GM20431 (cell line): ENCODE results near the gene MRPS5.
"Not testable (repeated sequence)": the region's sequence is repeated elsewhere in the genome, so short reads cannot be mapped to it uniquely, and the experiment has no call there.

ENCODE experiments used
- in situ Hi-C: fragments of 300-500 bp; cut with MseI, MboI; formaldehyde crosslinking; loops from one replicate; pipeline ENCODE4 v1.15.0; 2020; ENCODE audit warnings: low sequenced_read_pairs; ENCODE audit not compliant: unreplicated experiment

The MRPS5 gene

GRCh38 chr2:95050385-95051300 lies 71.0 kb downstream of the MRPS5 start:
- in situ Hi-C loops = no loop called here

GRCh38 chr2:95049961-95050360 lies 71.6 kb downstream of the MRPS5 start:
- in situ Hi-C loops = no loop called here

- in situ Hi-C loops = no loop called here
Observed at GRCh38 chr2:95049683-95049955, 72.0 kb downstream of the MRPS5 start.

GRCh38 chr2:95048825-95049682 lies 72.6 kb downstream of the MRPS5 start:
- in situ Hi-C loops = no loop called here

GRCh38 chr2:95047629-95048510 lies 73.7 kb downstream of the MRPS5 start:
- in situ Hi-C loops = no loop called here

- in situ Hi-C loops = no loop called here
Observed at GRCh38 chr2:95046371-95047112, 75.1 kb downstream of the MRPS5 start.

GRCh38 chr2:95044601-95045000 lies 77.0 kb downstream of the MRPS5 start:
- in situ Hi-C loops = no loop called here

GRCh38 chr2:95043300-95044093 lies 78.1 kb downstream of the MRPS5 start:
- in situ Hi-C loops = no loop called here

GRCh38 chr2:95042472-95043271 lies 78.9 kb downstream of the MRPS5 start:
- in situ Hi-C loops = no loop called here

GRCh38 chr2:95041824-95042442 lies 79.7 kb downstream of the MRPS5 start:
- in situ Hi-C loops = no loop called here

GRCh38 chr2:95041060-95041823 lies 80.4 kb downstream of the MRPS5 start:
- in situ Hi-C loops = no loop called here

- in situ Hi-C loops = no loop called here
Observed at GRCh38 chr2:95040426-95040825, 81.2 kb downstream of the MRPS5 start.

- in situ Hi-C loops = no loop called here
Observed at GRCh38 chr2:95039978-95040377, 81.6 kb downstream of the MRPS5 start.

- in situ Hi-C loops = no loop called here
Observed at GRCh38 chr2:95039363-95039762, 82.2 kb downstream of the MRPS5 start.

GRCh38 chr2:95038635-95039298 lies 82.8 kb downstream of the MRPS5 start:
- in situ Hi-C loops = no loop called here

- in situ Hi-C loops = not testable (repeated sequence)
Observed at GRCh38 chr2:95037841-95038585, 83.6 kb downstream of the MRPS5 start.
